ENCODE measurements around the gene RNF20. TPM values are rescaled to one million over a fixed set of nuclear protein-coding genes. Genes with fewer than 3 reads are reported as not detected.

Gene RNF20, protein sequence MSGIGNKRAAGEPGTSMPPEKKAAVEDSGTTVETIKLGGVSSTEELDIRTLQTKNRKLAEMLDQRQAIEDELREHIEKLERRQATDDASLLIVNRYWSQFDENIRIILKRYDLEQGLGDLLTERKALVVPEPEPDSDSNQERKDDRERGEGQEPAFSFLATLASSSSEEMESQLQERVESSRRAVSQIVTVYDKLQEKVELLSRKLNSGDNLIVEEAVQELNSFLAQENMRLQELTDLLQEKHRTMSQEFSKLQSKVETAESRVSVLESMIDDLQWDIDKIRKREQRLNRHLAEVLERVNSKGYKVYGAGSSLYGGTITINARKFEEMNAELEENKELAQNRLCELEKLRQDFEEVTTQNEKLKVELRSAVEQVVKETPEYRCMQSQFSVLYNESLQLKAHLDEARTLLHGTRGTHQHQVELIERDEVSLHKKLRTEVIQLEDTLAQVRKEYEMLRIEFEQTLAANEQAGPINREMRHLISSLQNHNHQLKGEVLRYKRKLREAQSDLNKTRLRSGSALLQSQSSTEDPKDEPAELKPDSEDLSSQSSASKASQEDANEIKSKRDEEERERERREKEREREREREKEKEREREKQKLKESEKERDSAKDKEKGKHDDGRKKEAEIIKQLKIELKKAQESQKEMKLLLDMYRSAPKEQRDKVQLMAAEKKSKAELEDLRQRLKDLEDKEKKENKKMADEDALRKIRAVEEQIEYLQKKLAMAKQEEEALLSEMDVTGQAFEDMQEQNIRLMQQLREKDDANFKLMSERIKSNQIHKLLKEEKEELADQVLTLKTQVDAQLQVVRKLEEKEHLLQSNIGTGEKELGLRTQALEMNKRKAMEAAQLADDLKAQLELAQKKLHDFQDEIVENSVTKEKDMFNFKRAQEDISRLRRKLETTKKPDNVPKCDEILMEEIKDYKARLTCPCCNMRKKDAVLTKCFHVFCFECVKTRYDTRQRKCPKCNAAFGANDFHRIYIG
- total RNA-seq (10 to 100 TPM; 39.1 to 64.4 (median 58.2) TPM), polyA plus RNA-seq (10 to 100 TPM; 13.2 to 14.0 TPM)
- long read RNA-seq, donor 1, transcript RNF20-202 (20 exons, 3,940 nt): major isoform, 56 of 84 reads
- long read RNA-seq, donor 1, partial matches to known transcripts: 23 of 84 reads
- long read RNA-seq, donor 1, other reads (novel, unspliced or antisense): 5 of 84 reads
- long read RNA-seq, donor 2, transcript RNF20-202 (20 exons, 3,940 nt): major isoform, 52 of 83 reads
- long read RNA-seq, donor 2, partial matches to known transcripts: 25 of 83 reads
- long read RNA-seq, donor 2, other reads (novel, unspliced or antisense): 6 of 83 reads
- long read RNA-seq, donor 3, transcript RNF20-202 (20 exons, 3,940 nt): major isoform, 15 of 132 reads
- long read RNA-seq, donor 3, partial matches to known transcripts: 111 of 132 reads
- long read RNA-seq, donor 3, other reads (novel, unspliced or antisense): 6 of 132 reads

DNA sequence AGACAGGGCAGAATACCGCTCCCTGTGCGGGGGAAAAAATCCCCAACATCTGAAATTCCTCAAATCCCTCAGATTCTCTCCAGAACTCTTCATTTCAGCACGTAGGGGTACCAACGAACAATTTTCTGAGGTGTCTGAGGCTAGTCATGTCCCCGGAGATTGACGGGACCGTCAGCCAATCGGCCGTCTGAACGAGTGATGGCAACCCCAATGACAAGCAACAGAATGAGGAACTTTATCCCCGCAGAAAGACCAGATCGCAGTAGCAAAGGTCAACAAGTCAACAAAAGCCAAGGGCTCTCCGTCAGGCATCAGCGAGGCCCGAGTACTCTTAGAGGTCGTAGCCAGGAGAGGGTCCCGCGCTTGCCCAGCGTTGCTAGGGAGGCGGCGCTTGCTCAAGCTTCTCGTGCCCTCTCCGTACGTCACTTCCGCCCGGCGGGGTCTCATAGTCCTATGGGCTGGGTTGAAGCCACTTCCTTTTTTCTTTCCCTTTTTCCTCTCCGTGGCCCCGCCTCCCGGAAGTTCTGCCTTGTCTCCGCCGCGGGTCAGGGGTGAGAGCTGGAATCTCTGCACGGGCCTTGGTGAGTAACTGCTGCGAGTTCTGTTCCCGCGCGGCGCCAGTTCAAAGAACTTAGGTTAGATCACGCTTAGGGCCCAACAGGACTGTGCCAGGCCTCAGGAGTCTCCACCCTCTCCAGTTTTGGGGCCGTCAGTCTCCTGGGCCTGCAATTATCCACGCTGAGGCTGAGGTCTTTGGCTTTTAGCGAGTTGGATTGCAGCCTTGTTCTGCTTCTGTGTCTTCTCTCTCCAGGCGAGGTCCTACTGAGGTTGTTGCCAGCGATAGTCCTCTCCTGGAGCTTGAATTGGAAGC, at the start of gene RNF20:
Gene RNF20, plus strand, starts transcription at position 520 of the 871 bp plus-strand sequence. CDS start 1,571 bp downstream, outside the sequence.
- WGBS, 2 donors: 0% methylated on average over 45 of the region's 45 CpGs
- H3K27ac ChIP-seq: peak within 1 kb of the TSS; percentile 83 to 96 (median 90)
- peaks cover 0 to 46% (median 34%) of the 10 kb centered on the region in 9 donors for H3K4me1 ChIP-seq
- intact Hi-C loops (cut with DNase I): loop anchor here in 7 of 10 donors (1.0 to 10.0 kb wide), 4 partner anchors 135 to 139 kb away; partner anchors contain the start of genes MRPL50 (in 7 of the 7) and ZNF189 (in 7 of the 7)
- peaks cover 0 to 35% (median 3%) of the 10 kb centered on the region in 9 donors for H3K36me3 ChIP-seq
- no peaks in the 10 kb centered on the region for H3K9me3 ChIP-seq
- H3K27me3 ChIP-seq: no peaks in the 10 kb centered on the region
- peak; percentile 98 to 99 (median 99) for ATAC-seq
- peak within 1 kb of the TSS; percentile 59 to 88 (median 75) for H3K4me3 ChIP-seq
- TF ChIP-seq, protein P1, sequence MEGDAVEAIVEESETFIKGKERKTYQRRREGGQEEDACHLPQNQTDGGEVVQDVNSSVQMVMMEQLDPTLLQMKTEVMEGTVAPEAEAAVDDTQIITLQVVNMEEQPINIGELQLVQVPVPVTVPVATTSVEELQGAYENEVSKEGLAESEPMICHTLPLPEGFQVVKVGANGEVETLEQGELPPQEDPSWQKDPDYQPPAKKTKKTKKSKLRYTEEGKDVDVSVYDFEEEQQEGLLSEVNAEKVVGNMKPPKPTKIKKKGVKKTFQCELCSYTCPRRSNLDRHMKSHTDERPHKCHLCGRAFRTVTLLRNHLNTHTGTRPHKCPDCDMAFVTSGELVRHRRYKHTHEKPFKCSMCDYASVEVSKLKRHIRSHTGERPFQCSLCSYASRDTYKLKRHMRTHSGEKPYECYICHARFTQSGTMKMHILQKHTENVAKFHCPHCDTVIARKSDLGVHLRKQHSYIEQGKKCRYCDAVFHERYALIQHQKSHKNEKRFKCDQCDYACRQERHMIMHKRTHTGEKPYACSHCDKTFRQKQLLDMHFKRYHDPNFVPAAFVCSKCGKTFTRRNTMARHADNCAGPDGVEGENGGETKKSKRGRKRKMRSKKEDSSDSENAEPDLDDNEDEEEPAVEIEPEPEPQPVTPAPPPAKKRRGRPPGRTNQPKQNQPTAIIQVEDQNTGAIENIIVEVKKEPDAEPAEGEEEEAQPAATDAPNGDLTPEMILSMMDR (IDR thresholded peaks at IDR 0.05): no peak
- DNase-seq: peak; percentile 100

DNA sequence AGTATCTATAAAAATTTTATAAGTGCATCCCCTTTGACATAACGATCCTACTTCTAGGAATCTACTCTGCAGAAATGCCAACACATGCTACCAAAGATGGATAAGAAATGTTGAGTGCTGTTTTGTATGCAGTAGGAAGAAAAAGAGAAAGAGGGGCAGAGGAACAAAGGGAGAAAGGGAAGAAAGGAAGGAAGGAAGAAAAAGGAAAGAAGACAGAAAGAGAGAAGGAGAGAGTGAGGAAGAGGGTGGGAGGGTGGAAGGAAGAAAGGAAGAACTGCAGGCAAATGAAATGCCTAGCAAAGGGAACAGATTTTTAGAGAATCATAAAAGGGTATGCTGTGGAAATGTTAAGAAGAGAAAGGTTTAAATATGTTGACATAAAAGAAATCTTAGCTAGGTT, 49.6 kb upstream of the RNF20 start:
- WGBS, 2 donors: 38 to 66% methylated on average over 1 of the region's 1 CpG
- intact Hi-C loops (cut with DNase I): no loop called here
- Histone ChIP-seq H3K36me3 (no peaks in the 10 kb centered on the region), H3K4me3 (no peak overlapping the region), H3K4me1 (peaks cover 0 to 77% (median 27%) of the 10 kb centered on the region in 9 donors), H3K27ac (no peak overlapping the region), H3K9me3 (no peaks in the 10 kb centered on the region), H3K27me3 (peaks cover 0 to 46% (median 0%) of the 10 kb centered on the region in 7 donors)
- no peak for ATAC-seq
- no peak for DNase-seq
- TF ChIP-seq, protein P1 (IDR thresholded peaks at IDR 0.05): no peak

- peak; percentile 26 to 42 for DNase-seq
- intact Hi-C loops (cut with DNase I): no loop called here
- H3K27me3 ChIP-seq: peaks cover 0 to 46% (median 0%) of the 10 kb centered on the region in 7 donors
- 0 to 1% methylated on average over 61 of the region's 61 CpGs for WGBS, 2 donors
- no peaks in the 10 kb centered on the region for H3K9me3 ChIP-seq
- H3K27ac ChIP-seq: peak overlapping the region; percentile 87 to 96 (median 94)
- peak; percentile 55 to 84 (median 79) for ATAC-seq
- peak overlapping the region; percentile 57 to 84 (median 74) for H3K4me3 ChIP-seq
- no peaks in the 10 kb centered on the region for H3K36me3 ChIP-seq
- H3K4me1 ChIP-seq: peaks cover 0 to 56% (median 15%) of the 10 kb centered on the region in 9 donors
- TF ChIP-seq, protein P1 (IDR thresholded peaks at IDR 0.05): no peak
These were observed 47.5 kb upstream of the RNF20 start for GRCh38 chr9:101485924-101486692.

Data from heart right ventricle (tissue), 16 donors.